ENCODE measurements around the gene ZHX3. TPM values are rescaled to one million over a fixed set of nuclear protein-coding genes. Genes with fewer than 3 reads are reported as not detected.
"Not testable (repeated sequence)": the region's sequence is repeated elsewhere in the genome, so short reads cannot be mapped to it uniquely, and the experiment has no call there.

ZHX3 gene
- total RNA-seq, 2 donors from 2014 or later: 10.9 to 11.9 TPM

DNA sequence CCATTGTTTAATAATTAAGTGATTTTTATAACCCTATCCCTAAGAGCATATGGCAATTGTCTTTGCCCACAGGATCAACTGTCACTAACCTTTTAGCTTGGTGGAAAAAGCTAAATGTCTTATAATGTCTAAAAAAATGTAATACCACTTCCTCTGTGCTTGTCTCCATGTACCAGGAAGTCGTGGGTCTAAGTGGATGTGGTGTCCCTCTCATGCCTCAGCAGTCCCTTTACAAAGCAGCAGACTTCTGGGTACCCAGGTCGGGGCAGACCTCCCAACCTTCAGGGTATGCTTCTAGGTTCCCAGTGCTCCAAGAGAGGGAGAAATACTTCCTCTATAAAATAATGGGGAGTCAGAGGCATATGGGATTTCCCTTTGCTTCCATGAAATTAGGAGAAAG lies 74.7 kb downstream of the ZHX3 start:
- ATAC-seq (no peak), DNase-seq (no peak)
- Histone ChIP-seq H3K4me1 (peaks cover 8% of the 10 kb centered on the region), H3K27ac (no peak overlapping the region), H3K36me3 (replicated peaks in 1 of 2; ENCODE audit: insufficient read depth in 1 of 2, low read depth in 2 of 2) (no peaks in the 10 kb centered on the region), H3K4me3 (no peak overlapping the region), H3K27me3 (no peaks in the 10 kb centered on the region), H3K9me3 (no peaks in the 10 kb centered on the region)
- WGBS, 2 donors: 61 to 74% methylated on average over 2 of the region's 2 CpGs
- intact Hi-C loops (cut with DNase I): no loop called here
- TF ChIP-seq POLR2A (IDR thresholded peaks at IDR 0.05): no peak
- TF ChIP-seq, protein P1, sequence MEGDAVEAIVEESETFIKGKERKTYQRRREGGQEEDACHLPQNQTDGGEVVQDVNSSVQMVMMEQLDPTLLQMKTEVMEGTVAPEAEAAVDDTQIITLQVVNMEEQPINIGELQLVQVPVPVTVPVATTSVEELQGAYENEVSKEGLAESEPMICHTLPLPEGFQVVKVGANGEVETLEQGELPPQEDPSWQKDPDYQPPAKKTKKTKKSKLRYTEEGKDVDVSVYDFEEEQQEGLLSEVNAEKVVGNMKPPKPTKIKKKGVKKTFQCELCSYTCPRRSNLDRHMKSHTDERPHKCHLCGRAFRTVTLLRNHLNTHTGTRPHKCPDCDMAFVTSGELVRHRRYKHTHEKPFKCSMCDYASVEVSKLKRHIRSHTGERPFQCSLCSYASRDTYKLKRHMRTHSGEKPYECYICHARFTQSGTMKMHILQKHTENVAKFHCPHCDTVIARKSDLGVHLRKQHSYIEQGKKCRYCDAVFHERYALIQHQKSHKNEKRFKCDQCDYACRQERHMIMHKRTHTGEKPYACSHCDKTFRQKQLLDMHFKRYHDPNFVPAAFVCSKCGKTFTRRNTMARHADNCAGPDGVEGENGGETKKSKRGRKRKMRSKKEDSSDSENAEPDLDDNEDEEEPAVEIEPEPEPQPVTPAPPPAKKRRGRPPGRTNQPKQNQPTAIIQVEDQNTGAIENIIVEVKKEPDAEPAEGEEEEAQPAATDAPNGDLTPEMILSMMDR (IDR thresholded peaks at IDR 0.05): no peak

DNA sequence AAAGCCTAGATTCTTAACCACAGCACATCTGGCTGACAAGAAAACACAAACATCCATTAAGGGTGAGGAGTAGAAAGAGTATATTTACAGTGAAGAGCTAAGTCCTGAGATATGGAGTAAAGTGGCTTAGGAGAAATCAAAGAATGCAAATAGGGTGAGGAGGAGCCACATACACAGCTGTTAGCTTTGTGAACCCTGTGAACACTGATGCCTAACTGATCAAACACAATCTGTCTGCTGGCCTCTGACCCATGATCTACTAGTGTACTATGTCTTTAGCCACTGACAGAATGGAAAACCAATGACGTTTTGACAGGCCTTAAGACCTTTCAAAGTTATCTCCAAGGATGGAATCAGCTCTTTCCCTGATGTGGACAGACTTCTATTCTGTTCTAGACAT lies 75.2 kb downstream of the ZHX3 start:
- H3K4me1 ChIP-seq: peaks cover 4% of the 10 kb centered on the region
- no peak for ATAC-seq

DNA sequence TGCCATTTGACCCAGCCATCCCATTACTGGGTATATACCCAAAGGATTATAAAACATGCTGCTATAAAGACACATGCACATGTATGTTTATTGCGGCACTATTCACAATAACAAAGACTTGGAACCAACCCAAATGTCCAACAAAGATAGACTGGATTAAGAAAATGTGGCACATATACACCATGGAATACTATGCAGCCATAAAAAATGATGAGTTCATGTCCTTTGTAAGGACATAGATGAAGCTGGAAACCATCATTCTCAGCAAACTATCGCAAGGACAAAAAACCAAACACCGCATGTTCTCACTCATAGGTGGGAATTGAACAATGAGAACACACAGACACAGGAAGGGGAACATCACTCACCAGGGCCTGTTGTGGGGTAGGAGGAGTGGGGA lies 80.3 kb downstream of the ZHX3 start:
- intact Hi-C loops (cut with DNase I); H3K27ac ChIP-seq; DNase-seq; H3K4me1 ChIP-seq; ATAC-seq; H3K36me3 ChIP-seq (replicated peaks in 1 of 2; ENCODE audit: insufficient read depth in 1 of 2, low read depth in 2 of 2); H3K27me3 ChIP-seq; H3K9me3 ChIP-seq; H3K4me3 ChIP-seq: not testable (repeated sequence)
- WGBS, 2 donors: 91 to 98% methylated on average over 3 of the region's 3 CpGs

More for the DNA sequence above, 75.2 kb downstream of the ZHX3 start:
- no peak for DNase-seq
- Histone ChIP-seq H3K36me3 (replicated peaks in 1 of 2; ENCODE audit: insufficient read depth in 1 of 2, low read depth in 2 of 2) (no peaks in the 10 kb centered on the region), H3K27ac (no peak overlapping the region), H3K4me3 (no peak overlapping the region), H3K27me3 (no peaks in the 10 kb centered on the region), H3K9me3 (no peaks in the 10 kb centered on the region)
- WGBS, 2 donors: 61 to 73% methylated on average over 1 of the region's 1 CpG
- intact Hi-C loops (cut with DNase I): no loop called here
- no peak for TF ChIP-seq POLR2A (IDR thresholded peaks at IDR 0.05)
- TF ChIP-seq, protein P1 (IDR thresholded peaks at IDR 0.05): no peak

DNA sequence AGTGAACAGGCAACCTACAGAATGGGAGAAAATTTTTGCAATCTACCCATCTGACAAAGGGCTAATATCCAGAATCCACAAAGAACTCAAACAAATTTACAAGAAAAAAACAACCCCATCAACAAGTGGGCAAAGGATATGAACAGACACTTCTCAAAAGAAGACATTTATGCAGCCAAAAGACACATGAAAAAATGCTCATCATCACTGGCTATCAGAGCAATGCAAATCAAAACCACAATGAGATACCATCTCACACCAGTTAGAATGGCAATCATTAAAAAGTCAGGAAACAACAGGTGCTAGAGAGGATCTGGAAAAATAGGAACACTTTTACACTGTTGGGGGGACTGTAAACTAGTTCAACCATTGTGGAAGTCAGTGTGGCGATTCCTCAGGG lies 80.7 kb downstream of the ZHX3 start:
- DNase-seq; H3K4me1 ChIP-seq; H3K27me3 ChIP-seq; ATAC-seq; intact Hi-C loops (cut with DNase I); H3K4me3 ChIP-seq; H3K27ac ChIP-seq; H3K9me3 ChIP-seq; H3K36me3 ChIP-seq (replicated peaks in 1 of 2; ENCODE audit: insufficient read depth in 1 of 2, low read depth in 2 of 2): not testable (repeated sequence)
- WGBS, 2 donors: 94 to 100% methylated on average over 1 of the region's 1 CpG

DNA sequence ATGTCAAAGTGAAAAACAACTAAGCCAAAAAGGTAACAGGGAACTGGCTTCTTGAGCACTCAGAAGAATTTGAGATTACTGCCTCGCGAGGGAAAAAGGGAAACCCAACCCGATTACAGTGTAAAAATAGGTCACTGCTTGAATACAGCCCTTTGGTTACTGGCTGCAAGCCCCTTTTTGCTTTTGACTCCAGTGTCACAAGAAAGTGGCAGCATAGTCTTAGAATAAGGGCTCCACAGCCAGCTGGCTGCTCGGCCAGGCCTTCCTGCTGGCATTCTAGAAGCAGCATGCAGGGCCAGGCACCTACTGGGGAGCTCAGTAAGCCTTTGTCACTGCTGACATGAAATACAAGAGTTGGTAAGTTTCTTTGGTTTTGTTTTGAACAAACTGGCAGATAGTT lies 83.0 kb downstream of the ZHX3 start:
- Histone ChIP-seq H3K27me3 (no peaks in the 10 kb centered on the region), H3K4me3 (no peak overlapping the region), H3K36me3 (replicated peaks in 1 of 2; ENCODE audit: insufficient read depth in 1 of 2, low read depth in 2 of 2) (no peaks in the 10 kb centered on the region), H3K27ac (peak overlapping the region in 1 of 4 donors; percentile 17), H3K9me3 (no peaks in the 10 kb centered on the region), H3K4me1 (peaks cover 6% of the 10 kb centered on the region)
- TF ChIP-seq, protein P1 (IDR thresholded peaks at IDR 0.05): no peak
- TF ChIP-seq POLR2A (IDR thresholded peaks at IDR 0.05): no peak
- DNase-seq (no peak), ATAC-seq (no peak)
- intact Hi-C loops (cut with DNase I): no loop called here
- WGBS, 2 donors: 72 to 85% methylated on average over 4 of the region's 4 CpGs

DNA sequence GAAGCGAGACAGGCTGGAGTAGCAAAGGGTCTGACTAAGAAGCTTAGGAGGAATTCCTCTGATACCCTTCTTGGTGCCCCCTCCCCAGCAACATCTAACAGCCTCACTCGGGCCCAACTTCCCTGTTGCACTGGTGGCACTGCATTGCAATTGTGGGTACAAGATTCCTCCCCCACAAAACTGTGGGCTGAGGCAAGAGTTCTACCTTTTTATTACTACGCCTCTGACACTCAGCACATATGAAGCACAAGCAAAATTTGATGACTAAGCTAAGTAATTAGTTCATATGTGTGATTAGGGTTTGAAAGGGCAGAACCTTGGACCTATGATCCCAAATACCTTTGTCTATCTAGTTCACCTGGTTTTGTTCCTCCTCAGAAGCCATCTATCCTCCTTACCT lies 83.5 kb downstream of the ZHX3 start:
- Histone ChIP-seq H3K27me3 (no peaks in the 10 kb centered on the region), H3K36me3 (replicated peaks in 1 of 2; ENCODE audit: insufficient read depth in 1 of 2, low read depth in 2 of 2) (no peaks in the 10 kb centered on the region), H3K9me3 (no peaks in the 10 kb centered on the region), H3K27ac (peak overlapping the region in 2 of 4 donors; percentile 1 to 17), H3K4me1 (peaks cover 6% of the 10 kb centered on the region), H3K4me3 (no peak overlapping the region)
- WGBS, 2 donors: 94 to 97% methylated on average over 3 of the region's 3 CpGs
- intact Hi-C loops (cut with DNase I): no loop called here
- DNase-seq (no peak), ATAC-seq (no peak)
- TF ChIP-seq, protein P1 (IDR thresholded peaks at IDR 0.05): no peak
- no peak for TF ChIP-seq POLR2A (IDR thresholded peaks at IDR 0.05)
